H1 (cell line): ENCODE results near the gene RNF224. TPM values are rescaled to one million over a fixed set of nuclear protein-coding genes. Genes with fewer than 3 reads are reported as not detected.

Experiments
- CTCF ChIA-PET: fragments of 300-600 bp; sonication (Branson Sonifier 250); formaldehyde crosslinking; loops from one replicate; lab custom pipeline; 2021; ENCODE audit not compliant: partially characterized antibody; lab: Charles Lee
- POLR2A ChIA-PET: fragments of 300-600 bp; sonication (Branson Sonifier 250); formaldehyde crosslinking; loops from one replicate; lab custom pipeline; 2021; ENCODE audit warnings: inconsistent platforms; ENCODE audit not compliant: partially characterized antibody; lab: Charles Lee
- DNase-seq, 2 experiments: peaks; one replicate each; pipeline versions ENCODE4 v3.0.0 to v3.0.0-alpha.2; 2010 to 2022; ENCODE audit warnings: low spot score in 2 of 2, low read depth in 1 of 2, mixed read lengths in 1 of 2
- FAIRE-seq: peaks from 2 replicates; lab custom pipeline; 2011; peaks lifted over from hg19 to GRCh38; lab: Jason Lieb, UNC
- H2AFZ ChIP-seq: 2 replicates; pipeline ENCODE4 v1.8.1; 2012; ENCODE audit warnings: low read length, inconsistent platforms
- H2AK5ac ChIP-seq: 2 replicates; pipeline ENCODE4 v1.6.1; 2013; ENCODE audit warnings: low read depth, low read length
- H2BK120ac ChIP-seq: replicated peaks from 2 replicates; pipeline ENCODE3; 2013; ENCODE audit warnings: low read depth, low read length, inconsistent platforms
- H2BK12ac ChIP-seq: 2 replicates; pipeline ENCODE4 v1.6.1; 2013; ENCODE audit warnings: low read depth, low read length
- H2BK15ac ChIP-seq: 2 replicates; pipeline ENCODE4 v1.6.1; 2013; ENCODE audit warnings: low read length
- H2BK20ac ChIP-seq: 2 replicates; pipeline ENCODE4 v1.6.1; 2013; ENCODE audit warnings: low read length
- H2BK5ac ChIP-seq: 2 replicates; pipeline ENCODE4 v1.6.1; 2013; ENCODE audit warnings: low read depth, low read length
- H3K14ac ChIP-seq: 2 replicates; pipeline ENCODE4 v1.6.1; 2013; ENCODE audit warnings: inconsistent platforms; ENCODE audit not compliant: insufficient read length
- H3K18ac ChIP-seq: 2 replicates; pipeline ENCODE4 v1.6.1; 2013; ENCODE audit warnings: low read length; ENCODE audit errors: extremely low read depth
- H3K23ac ChIP-seq: 2 replicates; pipeline ENCODE4 v1.6.1; 2013; ENCODE audit warnings: inconsistent platforms; ENCODE audit not compliant: insufficient read length
- H3K23me2 ChIP-seq: 2 replicates; pipeline ENCODE4 v1.6.1; 2013; ENCODE audit warnings: low read depth, low read length
- H3K27ac ChIP-seq: 2 replicates; pipeline ENCODE4 v1.6.1; 2011; ENCODE audit warnings: low read depth, low read length, inconsistent platforms
- H3K27me3 ChIP-seq, 4 experiments: replicated peaks in 1 of 4; 1 replicate in 1 of 4; 2 replicates in 3 of 4; pipeline versions ENCODE4 v1.6.1 to v1.8.1; 2011 to 2013; ENCODE audit warnings: low read length in 3 of 4, mild to moderate bottlenecking in 3 of 4, inconsistent platforms in 2 of 4, mixed read lengths in 2 of 4, moderate library complexity in 1 of 4; ENCODE audit not compliant: control insufficient read depth in 3 of 4, insufficient read depth in 3 of 4; ENCODE audit errors: extremely low read depth in 1 of 4
- H3K36me3 ChIP-seq, 4 experiments: 2 replicates each; pipeline versions ENCODE4 v1.6.1 to v1.8.1; 2011 to 2013; ENCODE audit warnings: mild to moderate bottlenecking in 4 of 4, low read length in 3 of 4, moderate library complexity in 2 of 4, control low read depth in 1 of 4, inconsistent platforms in 1 of 4; ENCODE audit not compliant: insufficient read depth in 4 of 4, control insufficient read depth in 2 of 4
- H3K4ac ChIP-seq: replicated peaks from 2 replicates; pipeline ENCODE3; 2013; ENCODE audit warnings: low read length, low read depth, mixed read lengths, inconsistent platforms; ENCODE audit not compliant: insufficient read length
- H3K4me1 ChIP-seq, 4 experiments: replicated peaks in 1 of 4; 1 replicate in 1 of 4; 2 replicates in 3 of 4; pipeline versions ENCODE4 v1.6.1 to v1.8.1; 2011 to 2013; ENCODE audit warnings: low read length in 3 of 4, inconsistent platforms in 2 of 4, mixed read lengths in 1 of 4; ENCODE audit not compliant: insufficient read depth in 4 of 4, control insufficient read depth in 3 of 4
- H3K4me2 ChIP-seq, 2 experiments: 2 replicates each; pipeline versions ENCODE4 v1.6.1 to v1.8.1; 2011 to 2013; ENCODE audit warnings: low read depth in 2 of 2, low read length in 2 of 2, control low read depth in 1 of 2, inconsistent platforms in 1 of 2, mild to moderate bottlenecking in 1 of 2; ENCODE audit not compliant: insufficient read depth in 1 of 2
- H3K4me3 ChIP-seq, 4 experiments: fragments of 200-600, 300-600 bp in 1 of 4; sonication (generic), shearing (Covaris generic), sonication (Bioruptor Twin) in 1 of 4; 2 replicates each; pipeline versions ENCODE4 v1.5.1 to v1.8.1; 2011 to 2016; ENCODE audit warnings: low read length in 4 of 4, low read depth in 3 of 4, control low read depth in 2 of 4, inconsistent platforms in 2 of 4, mild to moderate bottlenecking in 2 of 4, mixed read lengths in 1 of 4, moderate library complexity in 1 of 4; ENCODE audit not compliant: insufficient read depth in 2 of 4; ENCODE audit errors: extremely low read depth in 1 of 4
- H3K56ac ChIP-seq: replicated peaks from 2 replicates; pipeline ENCODE3; 2013; ENCODE audit warnings: low read depth, mild to moderate bottlenecking, mixed read lengths, low read length, inconsistent platforms; ENCODE audit not compliant: insufficient read length
- H3K79me1 ChIP-seq: 2 replicates; pipeline ENCODE4 v1.6.1; 2013; ENCODE audit warnings: low read depth, low read length, control low read depth
- H3K79me2 ChIP-seq, 2 experiments: 2 replicates each; pipeline versions ENCODE4 v1.6.1 to v1.8.1; 2012 to 2013; ENCODE audit warnings: low read length in 2 of 2, mild to moderate bottlenecking in 2 of 2, inconsistent platforms in 1 of 2; ENCODE audit not compliant: insufficient read depth in 2 of 2, control insufficient read depth in 1 of 2
- H3K9ac ChIP-seq, 4 experiments: replicated peaks in 1 of 4; 1 replicate in 1 of 4; 2 replicates in 3 of 4; pipeline versions ENCODE4 v1.6.1 to v1.8.1; 2011 to 2013; ENCODE audit warnings: low read depth in 3 of 4, low read length in 3 of 4, control low read depth in 2 of 4, mild to moderate bottlenecking in 2 of 4, moderate library complexity in 2 of 4, inconsistent platforms in 1 of 4; ENCODE audit errors: extremely low read depth in 1 of 4
- H3K9me3 ChIP-seq, 2 experiments: 2 replicates each; pipeline versions ENCODE4 v1.6.1 to v1.8.1; 2012 to 2013; ENCODE audit warnings: mild to moderate bottlenecking in 2 of 2, moderate library complexity in 2 of 2, control low read depth in 1 of 2, inconsistent platforms in 1 of 2, low read depth in 1 of 2, low read length in 1 of 2, mixed read lengths in 1 of 2; ENCODE audit not compliant: insufficient read depth in 2 of 2
- H4K20me1 ChIP-seq, 2 experiments: replicated peaks in 1 of 2; 2 replicates each; pipeline versions ENCODE3 to v1.8.1; 2011 to 2013; ENCODE audit warnings: inconsistent platforms in 2 of 2, low read length in 2 of 2, mild to moderate bottlenecking in 1 of 2; ENCODE audit not compliant: insufficient read depth in 2 of 2, control insufficient read depth in 1 of 2
- H4K5ac ChIP-seq: 2 replicates; pipeline ENCODE4 v1.6.1; 2013; ENCODE audit warnings: low read length, low read depth, mixed read lengths, inconsistent platforms; ENCODE audit not compliant: insufficient read length
- H4K8ac ChIP-seq: 2 replicates; pipeline ENCODE4 v1.8.0; 2013; ENCODE audit warnings: mild to moderate bottlenecking, moderate library complexity, low read length, inconsistent platforms; ENCODE audit not compliant: insufficient read depth; ENCODE audit errors: extremely low read depth
- H4K91ac ChIP-seq: replicated peaks from 2 replicates; pipeline ENCODE3; 2013; ENCODE audit warnings: low read length, mixed read lengths, inconsistent platforms; ENCODE audit not compliant: insufficient read length
- CBX8 ChIP-seq: fragments of 300-800, 300-1000 bp; sonication (generic); IDR thresholded peaks from 2 replicates; pipeline ENCODE4 v1.7.1; 2016; ENCODE audit warnings: low read depth, low read length, borderline replicate concordance
- EP300 ChIP-seq, 2 experiments: IDR thresholded peaks; 1 replicate in 1 of 2; 2 replicates in 1 of 2; pipeline ENCODE4 v1.6.1; 2011 to 2012; ENCODE audit warnings: low read depth in 2 of 2, low read length in 2 of 2, mild to moderate bottlenecking in 2 of 2, borderline replicate concordance in 1 of 2, inconsistent platforms in 1 of 2, moderate library complexity in 1 of 2
- WGBS, 2 experiments: shearing (Covaris generic) in 1 of 2; methylation state at CpG; one replicate each; pipeline versions ENCODE4 v1.1.6 to v1.1.7; 2013 to 2015; ENCODE audit warnings: low lambda C conversion rate in 2 of 2, mixed read lengths in 2 of 2, inconsistent platforms in 1 of 2, low coverage in 1 of 2, missing lambda C conversion rate in 1 of 2; ENCODE audit not compliant: insufficient replicate concordance in 2 of 2, insufficient coverage in 1 of 2, insufficient read length in 1 of 2; ENCODE audit errors: extremely low coverage in 1 of 2, missing lambda C conversion rate in 1 of 2; 5-methylcytosine and 5-hydroxymethylcytosine counted together
- polyA plus RNA-seq, 7 experiments: library from polyadenylated mRNA; depleted of rRNA in 3 of 7; stranded (reverse) in 5 of 7; unstranded in 2 of 7; fragments of >200 nt in 5 of 7; fragments of 200-250 nt in 2 of 7; gene quantifications; 1 replicate in 5 of 7; 2 replicates in 1 of 7; 4 replicates in 1 of 7; pipeline versions ENCODE4 v1.2.1 to v1.2.3, GENCODE V29; 2011 to 2013; ENCODE audit warnings: missing spikeins in 2 of 7, mixed read lengths in 2 of 7
- total RNA-seq: library from RNA; stranded (reverse); fragmentation: NEBNext Ultra II Directional; extraction: Animal tissue kit (Norgen Biotek cat#: 25700); gene quantifications from 2 replicates; pipeline ENCODE4 v1.2.1, GENCODE V29; 2021
- TF ChIP-seq, protein P1 (sequence below): IDR thresholded peaks from 2 replicates; pipeline ENCODE4 v1.6.1; 2012; ENCODE audit warnings: inconsistent platforms
- TF ChIP-seq, protein P2 (sequence below): IDR thresholded peaks from 2 replicates; pipeline ENCODE4 v1.6.1; 2012; ENCODE audit warnings: inconsistent platforms

Gene RNF224
- total and polyA plus RNA-seq, 2 of the 8 experiments (the other 6 are each of a cell fraction or from before 2014, with no cell fraction given): 0.24 TPM; not detected in 1

DNA sequence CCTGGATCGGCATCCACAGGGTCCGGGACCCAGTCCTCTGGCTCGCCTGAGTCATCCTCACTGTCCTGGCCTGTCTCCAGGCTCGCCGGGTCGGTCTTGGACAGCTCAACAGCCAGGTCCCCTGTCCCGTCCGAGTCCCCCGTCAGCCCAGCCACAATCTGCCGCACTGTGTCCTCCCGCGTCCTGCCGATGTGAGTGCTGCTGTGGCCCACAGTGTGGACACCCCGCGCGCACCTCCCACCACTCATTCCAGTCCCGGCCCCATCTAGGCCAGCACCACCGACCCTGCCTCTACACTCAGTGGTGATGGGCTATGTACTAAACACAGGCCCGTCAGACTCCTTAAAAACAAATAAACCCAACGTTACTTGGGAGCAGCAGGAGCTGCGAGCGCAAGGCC, 45.6 kb upstream of the RNF224 start:
- WGBS, 2 experiments: 96% methylated on average over 20 of the region's 22 CpGs; no CpG with 5 or more reads in 1 of the 2 experiments
- POLR2A ChIA-PET: interaction anchor here (0.8 to 1.6 kb wide), 3 partner anchors 15 to 28 kb away, joined by 3 to 6 read pairs (median 3); no protein-coding TSS in a partner anchor
- no peak overlapping the region for H3K4me3 ChIP-seq
- TF ChIP-seq, protein P1, sequence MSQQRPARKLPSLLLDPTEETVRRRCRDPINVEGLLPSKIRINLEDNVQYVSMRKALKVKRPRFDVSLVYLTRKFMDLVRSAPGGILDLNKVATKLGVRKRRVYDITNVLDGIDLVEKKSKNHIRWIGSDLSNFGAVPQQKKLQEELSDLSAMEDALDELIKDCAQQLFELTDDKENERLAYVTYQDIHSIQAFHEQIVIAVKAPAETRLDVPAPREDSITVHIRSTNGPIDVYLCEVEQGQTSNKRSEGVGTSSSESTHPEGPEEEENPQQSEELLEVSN: no peak
- TF ChIP-seq CBX8: no peak
- TF ChIP-seq EP300 (IDR thresholded peaks at IDR 0.05; ENCODE audit: borderline replicate concordance in 1 of 2, low read depth in 2 of 2, low read length in 2 of 2): no peak
- TF ChIP-seq, protein P2, sequence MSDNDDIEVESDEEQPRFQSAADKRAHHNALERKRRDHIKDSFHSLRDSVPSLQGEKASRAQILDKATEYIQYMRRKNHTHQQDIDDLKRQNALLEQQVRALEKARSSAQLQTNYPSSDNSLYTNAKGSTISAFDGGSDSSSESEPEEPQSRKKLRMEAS: no peak

More for the DNA sequence above, 45.6 kb upstream of the RNF224 start:
- Histone ChIP-seq H3K4me2 (no peak overlapping the region), H3K4me1 (no peaks in the 10 kb centered on the region), H3K79me1 (peaks cover 3% of the 10 kb centered on the region), H3K27ac (no peak overlapping the region), H2AK5ac (no peak overlapping the region), H3K4ac (no peak overlapping the region), H3K79me2 (peaks cover 0 to 5% of the 10 kb centered on the region in 2 experiments; a peak in 1 of 4 replicates), H3K56ac (no peak overlapping the region), H2BK120ac (no peak overlapping the region), H2BK5ac (no peak overlapping the region), H2BK15ac (no peak overlapping the region), H3K9me3 (no peaks in the 10 kb centered on the region), H3K27me3 (no peaks in the 10 kb centered on the region; a peak in 2 of 7 replicates), H3K18ac (no peak overlapping the region), H2AFZ (no peak overlapping the region), H3K9ac (no peak overlapping the region), H4K8ac (no peak overlapping the region), H4K5ac (no peak overlapping the region), H2BK12ac (no peak overlapping the region), H3K14ac (no peak overlapping the region), H4K20me1 (peaks cover 2 to 18% of the 10 kb centered on the region in 2 experiments), H3K23me2 (no peaks in the 10 kb centered on the region), H3K36me3 (peaks cover 0 to 40% (median 10%) of the 10 kb centered on the region in 4 experiments; a peak in 7 of 8 replicates), H2BK20ac (no peak overlapping the region), H3K23ac (no peak overlapping the region), H4K91ac (no peak overlapping the region)
- DNase-seq (no peak), FAIRE-seq (no peak)
- CTCF ChIA-PET: interaction anchor here (1.1 to 1.5 kb wide), 5 partner anchors 11 to 77 kb away, joined by 3 to 5 read pairs (median 4); partner anchors contain the start of genes LRRC26 and TMEM210
